Central memory CD8-positive, alpha-beta T cell (primary cell): ENCODE measurements around the gene OR2T8.

Experiments used
- ATAC-seq: fragments of 150-1000 bp; cut with Tn5 transposase; replicated peaks from 2 replicates; pipeline ENCODE4 v1.10.0; 2022; ENCODE audit warnings: mild to moderate bottlenecking, moderate FRiP score, moderate number of reproducible peaks; ENCODE audit not compliant: poor library complexity, severe bottlenecking; ENCODE audit errors: extremely low read depth
- DNase-seq, 2 donors: peaks; one replicate each; pipeline ENCODE4 v3.0.0; 2021; ENCODE audit warnings: low spot score in 2 of 2
- H3K27ac Mint-ChIP-seq: one replicate; pipeline ENCODE4 v1.8.0; 2022; ENCODE audit warnings: low read depth, mild to moderate bottlenecking, moderate library complexity, mixed read lengths
- H3K27me3 Mint-ChIP-seq: one replicate; pipeline ENCODE4 v1.8.0; 2022; ENCODE audit warnings: mixed read lengths
- H3K36me3 Mint-ChIP-seq: one replicate; pipeline ENCODE4 v1.8.0; 2022; ENCODE audit warnings: mild to moderate bottlenecking, moderate library complexity, mixed read lengths; ENCODE audit not compliant: insufficient read depth
- H3K4me1 Mint-ChIP-seq: one replicate; pipeline ENCODE4 v1.8.0; 2022; ENCODE audit warnings: mixed read lengths
- H3K4me3 Mint-ChIP-seq: one replicate; pipeline ENCODE4 v1.8.0; 2022; ENCODE audit warnings: mild to moderate bottlenecking, moderate library complexity, mixed read lengths
- H3K9me3 Mint-ChIP-seq: one replicate; pipeline ENCODE4 v1.8.0; 2022; ENCODE audit warnings: mixed read lengths

Gene OR2T8

GRCh38 chr1:247919952-247920351 lies at the start of gene OR2T8:
Gene OR2T8, plus strand, starts transcription at chr1:247920252. Its CDS starts 766 bp downstream, at chr1:247921018.
- Mint-ChIP-seq H3K4me3 (no peak within 1 kb of the TSS), H3K9me3 (no peaks in the 10 kb centered on the region), H3K27me3 (peaks cover 7% of the 10 kb centered on the region), H3K4me1 (no peaks in the 10 kb centered on the region), H3K27ac (no peak within 1 kb of the TSS), H3K36me3 (no peaks in the 10 kb centered on the region)
- no peak for DNase-seq
- ATAC-seq: no peak

DNA sequence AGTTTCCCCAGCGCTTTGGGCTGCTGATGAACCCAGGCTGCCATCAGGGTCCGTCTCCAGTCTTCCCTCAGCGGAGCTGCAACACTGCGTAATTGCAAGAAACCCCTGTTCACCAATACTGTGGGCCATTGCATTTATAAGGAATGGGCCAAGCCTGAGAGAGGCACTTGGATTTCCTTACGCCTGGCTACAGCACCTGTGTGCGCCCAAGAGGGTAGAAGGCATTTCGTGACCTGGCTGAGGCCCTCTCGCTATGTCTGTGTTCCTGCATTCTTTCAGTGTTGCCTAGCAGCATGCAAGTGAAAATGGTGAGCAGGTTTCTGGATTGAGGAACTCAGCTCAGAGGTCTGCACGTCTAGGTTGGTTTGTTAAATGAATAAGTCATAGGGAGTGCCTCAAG lies 36.7 kb upstream of the OR2T8 start:
- Mint-ChIP-seq H3K36me3 (no peaks in the 10 kb centered on the region), H3K27me3 (no peaks in the 10 kb centered on the region), H3K27ac (no peak overlapping the region)

DNA sequence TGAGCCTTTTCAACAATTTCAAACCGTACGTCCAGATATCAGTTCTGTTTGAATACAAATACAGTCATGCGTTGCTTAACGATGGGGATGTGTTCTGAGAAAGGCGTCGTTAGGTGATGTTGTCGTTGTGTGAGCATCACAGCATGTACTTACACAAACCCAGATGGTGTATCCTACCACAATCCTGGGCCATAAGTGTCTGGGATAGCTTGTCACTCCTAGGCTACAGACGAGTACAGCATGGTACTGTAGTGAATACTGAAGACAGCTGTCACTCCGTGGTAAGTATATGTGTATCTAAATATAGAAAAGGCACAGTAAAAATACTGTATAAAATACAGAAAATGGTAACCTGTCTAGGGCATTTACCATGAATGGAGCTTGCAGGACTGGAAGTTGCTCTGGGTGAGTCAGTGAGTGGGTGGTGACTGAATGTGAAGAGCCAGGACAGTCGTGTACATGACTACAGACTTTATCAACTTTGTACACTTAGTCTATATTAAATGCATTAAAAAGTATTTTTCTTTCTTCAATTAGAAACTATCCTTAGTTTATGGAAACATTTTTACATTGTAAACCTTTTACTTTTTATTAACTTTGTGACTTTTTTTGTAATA lies 35.1 kb upstream of the OR2T8 start:
- H3K4me1 Mint-ChIP-seq: no peaks in the 10 kb centered on the region
- no peaks in the 10 kb centered on the region for H3K36me3 Mint-ChIP-seq
- H3K27me3 Mint-ChIP-seq: no peaks in the 10 kb centered on the region
- no peak for ATAC-seq
- no peak overlapping the region for H3K27ac Mint-ChIP-seq
- H3K9me3 Mint-ChIP-seq: no peaks in the 10 kb centered on the region
- no peak overlapping the region for H3K4me3 Mint-ChIP-seq
- DNase-seq: no peak

More for the DNA sequence above, 36.7 kb upstream of the OR2T8 start:
- no peaks in the 10 kb centered on the region for H3K9me3 Mint-ChIP-seq
- no peak for DNase-seq
- H3K4me3 Mint-ChIP-seq: no peak overlapping the region
- H3K4me1 Mint-ChIP-seq: no peaks in the 10 kb centered on the region
- no peak for ATAC-seq

- peaks cover 1% of the 10 kb centered on the region for H3K36me3 Mint-ChIP-seq
- H3K4me3 Mint-ChIP-seq: no peak within 1 kb of the TSS
- DNase-seq (no peak), ATAC-seq (no peak)
- H3K9me3 Mint-ChIP-seq: peaks cover 17% of the 10 kb centered on the region
- H3K27me3 Mint-ChIP-seq: peaks cover 14% of the 10 kb centered on the region
- H3K4me1 Mint-ChIP-seq: no peaks in the 10 kb centered on the region
- H3K27ac Mint-ChIP-seq: no peak within 1 kb of the TSS
Observed at GRCh38 chr1:247895163-247895637, 24.9 kb upstream of the OR2T8 start, which contains the start of gene OR2W3. Gene OR2W3, plus strand, starts transcription at chr1:247895587. Its CDS starts 0 bp downstream, at chr1:247895587.

DNA sequence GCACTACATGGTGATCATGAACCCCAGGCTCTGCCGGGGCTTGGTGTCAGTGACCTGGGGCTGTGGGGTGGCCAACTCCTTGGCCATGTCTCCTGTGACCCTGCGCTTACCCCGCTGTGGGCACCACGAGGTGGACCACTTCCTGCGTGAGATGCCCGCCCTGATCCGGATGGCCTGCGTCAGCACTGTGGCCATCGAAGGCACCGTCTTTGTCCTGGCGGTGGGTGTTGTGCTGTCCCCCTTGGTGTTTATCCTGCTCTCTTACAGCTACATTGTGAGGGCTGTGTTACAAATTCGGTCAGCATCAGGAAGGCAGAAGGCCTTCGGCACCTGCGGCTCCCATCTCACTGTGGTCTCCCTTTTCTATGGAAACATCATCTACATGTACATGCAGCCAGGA lies 24.1 kb upstream of the OR2T8 start:
- H3K4me1 Mint-ChIP-seq: no peaks in the 10 kb centered on the region
- peaks cover 17% of the 10 kb centered on the region for H3K9me3 Mint-ChIP-seq
- H3K36me3 Mint-ChIP-seq: peaks cover 1% of the 10 kb centered on the region
- H3K4me3 Mint-ChIP-seq: no peak overlapping the region
- H3K27ac Mint-ChIP-seq: no peak overlapping the region
- ATAC-seq: no peak
- no peak for DNase-seq
- peaks cover 14% of the 10 kb centered on the region for H3K27me3 Mint-ChIP-seq

DNA sequence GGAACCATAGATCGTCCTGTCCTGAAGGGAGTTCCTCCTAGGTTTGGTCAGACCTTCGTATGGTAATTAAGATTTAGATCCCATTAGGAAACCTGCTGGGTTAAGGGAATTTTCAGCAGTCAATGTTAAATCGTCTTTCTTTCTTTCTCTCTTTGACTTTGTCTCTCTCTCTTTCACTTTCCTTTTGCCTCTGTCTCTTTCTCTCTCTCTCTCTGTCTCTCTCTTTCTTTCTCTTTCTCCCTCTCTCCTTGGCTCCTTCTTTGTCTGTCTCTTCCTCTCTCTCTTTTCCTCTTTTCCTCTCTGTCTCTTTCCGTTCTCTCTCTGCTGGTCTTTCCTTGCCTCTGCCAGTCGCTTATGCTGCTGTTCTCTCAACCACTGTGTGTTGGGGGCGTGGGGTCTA lies 15.9 kb upstream of the OR2T8 start:
- Mint-ChIP-seq H3K36me3 (peaks cover 4% of the 10 kb centered on the region), H3K4me1 (peaks cover 25% of the 10 kb centered on the region), H3K27me3 (no peaks in the 10 kb centered on the region), H3K27ac (peak overlapping the region; percentile 7), H3K9me3 (peaks cover 6% of the 10 kb centered on the region), H3K4me3 (no peak overlapping the region)
- ATAC-seq (no peak), DNase-seq (no peak)

GRCh38 chr1:247905181-247905580 lies 14.9 kb upstream of the OR2T8 start:
- Mint-ChIP-seq H3K27me3 (no peaks in the 10 kb centered on the region), H3K27ac (no peak overlapping the region), H3K4me1 (peaks cover 25% of the 10 kb centered on the region), H3K4me3 (peak overlapping the region; percentile 23), H3K36me3 (peaks cover 3% of the 10 kb centered on the region), H3K9me3 (peaks cover 6% of the 10 kb centered on the region)
- no peak for ATAC-seq
- no peak for DNase-seq

DNA sequence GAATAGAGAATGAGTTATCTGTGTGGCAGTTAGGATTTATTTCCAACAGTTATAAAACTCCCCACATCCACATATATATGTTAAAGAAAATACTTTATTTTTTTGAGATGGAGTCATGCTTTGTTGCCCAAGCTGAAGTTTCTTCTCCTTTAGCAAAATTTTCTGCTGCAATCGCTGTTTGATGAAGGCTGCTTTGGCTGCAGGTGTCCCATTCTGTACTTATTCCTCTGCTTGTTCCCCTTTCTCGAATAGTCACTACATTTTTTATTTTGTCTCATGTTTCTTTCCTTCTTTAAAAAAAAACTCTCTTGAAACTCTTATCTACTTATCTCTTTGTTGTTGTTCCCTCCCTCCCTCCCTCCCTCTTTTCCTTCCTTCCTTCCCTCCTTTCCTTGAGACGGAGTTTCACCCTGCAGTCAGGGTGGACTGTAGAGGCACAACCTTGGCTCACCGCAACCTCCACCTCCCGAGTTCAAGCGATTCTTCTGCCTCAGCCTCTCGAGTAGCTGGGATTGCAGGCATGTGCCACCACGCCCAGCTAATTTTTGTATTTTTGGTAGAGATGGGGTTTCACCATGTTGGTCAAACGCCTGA lies 14.0 kb upstream of the OR2T8 start:
- DNase-seq: no peak
- H3K27ac Mint-ChIP-seq: peak overlapping the region; percentile 99
- ATAC-seq: no peak
- H3K9me3 Mint-ChIP-seq: peaks cover 6% of the 10 kb centered on the region
- no peaks in the 10 kb centered on the region for H3K27me3 Mint-ChIP-seq
- peaks cover 25% of the 10 kb centered on the region for H3K4me1 Mint-ChIP-seq
- H3K4me3 Mint-ChIP-seq: peak overlapping the region; percentile 86
- peaks cover 3% of the 10 kb centered on the region for H3K36me3 Mint-ChIP-seq

DNA sequence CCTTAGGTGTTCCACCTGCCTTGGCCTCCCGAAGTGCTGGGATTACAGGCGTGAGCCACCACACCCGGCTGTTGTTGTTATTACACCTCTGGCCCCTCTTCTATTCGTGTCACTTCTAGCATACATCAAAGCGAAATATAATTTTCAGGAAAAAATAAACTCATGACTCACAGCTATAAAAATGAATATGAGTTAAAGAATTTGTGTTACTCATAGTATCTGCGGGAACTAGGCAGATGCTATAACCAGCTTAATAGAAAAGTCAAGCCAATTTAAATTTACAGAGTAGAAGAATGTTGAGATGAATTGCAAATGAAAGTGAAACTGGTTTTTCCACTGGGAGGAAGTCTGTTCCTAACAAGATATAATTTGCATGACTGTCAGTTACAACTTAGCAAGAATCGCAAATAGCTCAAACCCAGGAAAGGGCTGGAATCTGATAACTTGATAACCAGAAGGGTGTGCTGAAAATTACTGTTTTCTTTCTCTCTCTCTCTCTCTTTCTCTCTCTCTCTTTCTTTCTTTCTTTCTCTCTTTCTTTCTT lies 13.5 kb upstream of the OR2T8 start:
- Mint-ChIP-seq H3K36me3 (peaks cover 3% of the 10 kb centered on the region), H3K27ac (peak overlapping the region; percentile 99), H3K4me3 (peak overlapping the region; percentile 86), H3K4me1 (peaks cover 25% of the 10 kb centered on the region), H3K9me3 (peaks cover 6% of the 10 kb centered on the region), H3K27me3 (no peaks in the 10 kb centered on the region)
- no peak for DNase-seq
- no peak for ATAC-seq

DNA sequence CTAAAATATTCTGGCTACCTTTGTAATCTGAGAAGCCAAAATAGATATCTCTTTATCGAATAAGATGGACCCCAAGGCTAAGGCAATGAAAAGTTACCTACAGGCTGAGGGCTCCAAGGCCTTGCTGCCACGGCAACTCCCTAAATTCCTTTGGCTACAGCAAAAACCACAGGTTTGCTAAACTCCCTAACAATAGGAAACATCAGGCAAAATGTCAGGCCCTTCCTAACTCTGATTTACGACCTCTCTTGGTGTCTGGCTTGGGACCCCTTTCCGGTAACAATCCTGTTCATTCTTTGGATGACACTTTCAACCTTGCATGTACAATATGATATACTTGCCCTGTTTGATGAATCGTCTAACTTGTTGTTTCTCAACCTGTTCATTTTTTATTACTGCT lies 11.3 kb upstream of the OR2T8 start:
- H3K9me3 Mint-ChIP-seq: peaks cover 6% of the 10 kb centered on the region
- no peak overlapping the region for H3K27ac Mint-ChIP-seq
- H3K27me3 Mint-ChIP-seq: peaks cover 12% of the 10 kb centered on the region
- no peak for ATAC-seq
- DNase-seq: no peak
- H3K36me3 Mint-ChIP-seq: peaks cover 3% of the 10 kb centered on the region
- peaks cover 25% of the 10 kb centered on the region for H3K4me1 Mint-ChIP-seq
- H3K4me3 Mint-ChIP-seq: no peak overlapping the region

- H3K27ac Mint-ChIP-seq: no peak overlapping the region
- ATAC-seq: no peak
- H3K4me1 Mint-ChIP-seq: no peaks in the 10 kb centered on the region
- DNase-seq: no peak
- no peaks in the 10 kb centered on the region for H3K36me3 Mint-ChIP-seq
- H3K9me3 Mint-ChIP-seq: no peaks in the 10 kb centered on the region
- H3K27me3 Mint-ChIP-seq: peaks cover 20% of the 10 kb centered on the region
- H3K4me3 Mint-ChIP-seq: no peak overlapping the region
Observed at GRCh38 chr1:247913786-247914185, 6.3 kb upstream of the OR2T8 start.

DNA sequence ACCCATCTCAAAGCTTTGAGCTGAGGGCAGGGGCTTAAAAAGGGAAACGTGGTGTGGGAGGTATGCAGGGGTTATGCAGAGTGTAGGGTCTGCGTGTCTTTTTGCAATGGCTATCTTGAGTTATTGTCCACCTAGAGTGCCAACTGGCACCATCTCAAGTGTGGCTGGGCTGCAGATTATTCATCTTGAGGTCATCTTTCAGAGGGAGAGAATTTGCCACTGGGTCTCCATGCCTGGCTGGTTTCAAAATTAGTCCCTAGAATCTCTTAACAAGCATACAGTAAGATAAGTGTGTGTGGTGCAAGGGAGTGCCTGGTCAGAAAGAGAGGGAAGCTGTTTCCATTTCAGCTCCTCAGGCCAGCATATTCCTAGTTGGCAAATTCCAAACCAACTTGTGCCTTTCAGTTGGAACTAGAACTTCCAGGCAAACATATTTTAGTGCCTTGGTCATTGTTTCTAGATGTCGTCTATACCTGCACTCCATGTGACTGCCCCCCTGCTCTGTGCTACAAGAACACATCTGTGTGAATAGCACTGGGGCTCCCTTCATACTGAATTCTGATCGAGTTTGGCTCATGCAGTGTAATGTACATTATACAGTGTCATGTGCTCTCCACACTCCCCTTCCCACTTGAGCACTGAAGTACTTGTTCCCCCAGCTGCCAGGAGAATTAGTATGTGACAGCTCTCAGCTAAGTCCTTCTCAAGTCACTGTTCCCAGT lies 5.0 kb upstream of the OR2T8 start:
- Mint-ChIP-seq H3K4me1 (no peaks in the 10 kb centered on the region), H3K4me3 (no peak overlapping the region), H3K27ac (no peak overlapping the region), H3K9me3 (no peaks in the 10 kb centered on the region), H3K36me3 (no peaks in the 10 kb centered on the region), H3K27me3 (peaks cover 20% of the 10 kb centered on the region)
- ATAC-seq (no peak), DNase-seq (no peak)
